Measurements from ENCODE around the gene FREM2. TPM values are rescaled to one million over a fixed set of nuclear protein-coding genes. Genes with fewer than 3 reads are reported as not detected.
A peak's percentile ranks its signal among the peaks of the same experiment; 100 is the strongest.

FREM2 gene
- total RNA-seq, 1 donor from 2014 or later, result 0.54 TPM

- Mint-ChIP-seq H3K4me3 (ENCODE audit: unreplicated experiment) (no peak overlapping the region), H3K9me3 (ENCODE audit: unreplicated experiment) (no peaks in the 10 kb centered on the region), H3K27me3 (ENCODE audit: unreplicated experiment) (peaks cover 2% of the 10 kb centered on the region), H3K4me1 (ENCODE audit: low read depth, unreplicated experiment) (peaks cover 6% of the 10 kb centered on the region), H3K27ac (ENCODE audit: unreplicated experiment) (no peak overlapping the region), H3K36me3 (ENCODE audit: unreplicated experiment) (no peaks in the 10 kb centered on the region)
- DNase-seq, result peak; percentile 25
- no peak for TF ChIP-seq CTCF (IDR thresholded peaks at IDR 0.05; ENCODE audit: partially characterized antibody, unreplicated experiment)
Observed at GRCh38 chr13:38900188-38900587, 213.3 kb downstream of the FREM2 start.

- Mint-ChIP-seq H3K36me3 (ENCODE audit: unreplicated experiment) (no peaks in the 10 kb centered on the region), H3K4me3 (ENCODE audit: unreplicated experiment) (no peak overlapping the region), H3K27me3 (ENCODE audit: unreplicated experiment) (peaks cover 2% of the 10 kb centered on the region), H3K27ac (ENCODE audit: unreplicated experiment) (no peak overlapping the region), H3K9me3 (ENCODE audit: unreplicated experiment) (no peaks in the 10 kb centered on the region), H3K4me1 (ENCODE audit: low read depth, unreplicated experiment) (peaks cover 6% of the 10 kb centered on the region)
- no peak for TF ChIP-seq CTCF (IDR thresholded peaks at IDR 0.05; ENCODE audit: partially characterized antibody, unreplicated experiment)
- no peak for DNase-seq
Observed at GRCh38 chr13:38902551-38902950, 215.7 kb downstream of the FREM2 start.

GRCh38 chr13:38905081-38905480 lies 218.2 kb downstream of the FREM2 start:
- no peak overlapping the region for H3K27ac Mint-ChIP-seq (ENCODE audit: unreplicated experiment)
- no peak for TF ChIP-seq CTCF (IDR thresholded peaks at IDR 0.05; ENCODE audit: partially characterized antibody, unreplicated experiment)
- DNase-seq, result no peak
- peaks cover 2% of the 10 kb centered on the region for H3K27me3 Mint-ChIP-seq (ENCODE audit: unreplicated experiment)
- H3K9me3 Mint-ChIP-seq (ENCODE audit: unreplicated experiment), result no peaks in the 10 kb centered on the region
- H3K4me3 Mint-ChIP-seq (ENCODE audit: unreplicated experiment), result no peak overlapping the region
- no peaks in the 10 kb centered on the region for H3K4me1 Mint-ChIP-seq (ENCODE audit: low read depth, unreplicated experiment)
- H3K36me3 Mint-ChIP-seq (ENCODE audit: unreplicated experiment), result no peaks in the 10 kb centered on the region

- H3K9me3 Mint-ChIP-seq (ENCODE audit: unreplicated experiment), result no peaks in the 10 kb centered on the region
- DNase-seq, result no peak
- H3K27me3 Mint-ChIP-seq (ENCODE audit: unreplicated experiment), result peaks cover 2% of the 10 kb centered on the region
- no peaks in the 10 kb centered on the region for H3K4me1 Mint-ChIP-seq (ENCODE audit: low read depth, unreplicated experiment)
- TF ChIP-seq CTCF (IDR thresholded peaks at IDR 0.05; ENCODE audit: partially characterized antibody, unreplicated experiment), result no peak
- no peak overlapping the region for H3K4me3 Mint-ChIP-seq (ENCODE audit: unreplicated experiment)
- H3K27ac Mint-ChIP-seq (ENCODE audit: unreplicated experiment), result no peak overlapping the region
- no peaks in the 10 kb centered on the region for H3K36me3 Mint-ChIP-seq (ENCODE audit: unreplicated experiment)
Observed at GRCh38 chr13:38905861-38906260, 219.0 kb downstream of the FREM2 start.

- Mint-ChIP-seq H3K36me3 (ENCODE audit: unreplicated experiment) (no peaks in the 10 kb centered on the region), H3K9me3 (ENCODE audit: unreplicated experiment) (no peaks in the 10 kb centered on the region), H3K4me3 (ENCODE audit: unreplicated experiment) (no peak overlapping the region), H3K27me3 (ENCODE audit: unreplicated experiment) (peaks cover 2% of the 10 kb centered on the region), H3K27ac (ENCODE audit: unreplicated experiment) (no peak overlapping the region), H3K4me1 (ENCODE audit: low read depth, unreplicated experiment) (no peaks in the 10 kb centered on the region)
- no peak for DNase-seq
- no peak for TF ChIP-seq CTCF (IDR thresholded peaks at IDR 0.05; ENCODE audit: partially characterized antibody, unreplicated experiment)
Observed at GRCh38 chr13:38908574-38908973, 221.7 kb downstream of the FREM2 start.
